NCI-H1092 (cell line): ENCODE measurements around the gene MAGI2.

Experiments used
- DNase-seq: peaks from one replicate; lab custom pipeline; 2025; lab: John Stamatoyannopoulos, UW

Gene MAGI2

GRCh38 chr7:78222001-78222751, 1231.3 kb downstream of the MAGI2 start:
- DNase-seq: no peak

- peak; percentile 48 for DNase-seq
Observed at GRCh38 chr7:78220754-78221153, 1232.7 kb downstream of the MAGI2 start.

DNA sequence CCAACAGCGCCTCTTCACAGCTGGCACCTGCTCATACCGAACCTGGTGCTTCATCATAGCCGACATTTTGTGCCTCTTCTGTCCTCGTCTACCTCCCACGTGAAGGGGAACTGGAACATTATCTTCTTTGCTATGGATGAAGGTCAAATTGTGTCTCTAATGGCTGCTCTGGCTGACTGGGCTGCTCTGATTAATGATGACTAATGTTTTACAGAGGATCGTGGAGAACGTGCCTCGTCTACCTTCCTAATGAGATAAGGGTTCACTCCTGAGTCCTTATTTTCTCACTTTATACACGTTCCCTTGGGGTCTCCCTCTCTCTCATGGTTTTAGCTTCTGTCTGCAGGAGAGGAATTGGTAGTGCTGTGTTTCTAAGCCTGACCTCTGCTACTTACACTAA, 1234.6 kb downstream of the MAGI2 start:
- no peak for DNase-seq

GRCh38 chr7:78218051-78218450, 1235.4 kb downstream of the MAGI2 start:
- no peak for DNase-seq

- DNase-seq: no peak
Observed at GRCh38 chr7:78215199-78215598, 1238.3 kb downstream of the MAGI2 start.

DNA sequence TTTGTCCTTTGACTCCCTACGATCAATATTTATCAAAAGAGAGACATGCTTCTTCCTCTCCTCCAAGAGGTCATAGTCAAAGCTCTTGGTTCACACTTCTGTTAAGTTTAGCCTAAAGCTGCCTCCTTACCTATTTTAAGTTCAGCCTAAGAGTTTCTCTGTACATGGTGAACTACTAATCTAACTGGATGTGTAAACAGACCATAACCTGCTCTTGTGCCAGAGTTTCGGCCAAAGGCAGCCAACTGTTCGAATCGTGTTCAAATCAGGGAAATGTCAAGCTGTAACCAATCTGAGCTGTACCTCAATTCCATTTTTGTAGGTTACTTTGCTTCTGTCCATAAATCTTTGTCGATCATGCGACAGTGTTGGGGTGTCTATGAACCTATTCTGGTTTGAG, 1240.1 kb downstream of the MAGI2 start:
- DNase-seq: no peak

DNA sequence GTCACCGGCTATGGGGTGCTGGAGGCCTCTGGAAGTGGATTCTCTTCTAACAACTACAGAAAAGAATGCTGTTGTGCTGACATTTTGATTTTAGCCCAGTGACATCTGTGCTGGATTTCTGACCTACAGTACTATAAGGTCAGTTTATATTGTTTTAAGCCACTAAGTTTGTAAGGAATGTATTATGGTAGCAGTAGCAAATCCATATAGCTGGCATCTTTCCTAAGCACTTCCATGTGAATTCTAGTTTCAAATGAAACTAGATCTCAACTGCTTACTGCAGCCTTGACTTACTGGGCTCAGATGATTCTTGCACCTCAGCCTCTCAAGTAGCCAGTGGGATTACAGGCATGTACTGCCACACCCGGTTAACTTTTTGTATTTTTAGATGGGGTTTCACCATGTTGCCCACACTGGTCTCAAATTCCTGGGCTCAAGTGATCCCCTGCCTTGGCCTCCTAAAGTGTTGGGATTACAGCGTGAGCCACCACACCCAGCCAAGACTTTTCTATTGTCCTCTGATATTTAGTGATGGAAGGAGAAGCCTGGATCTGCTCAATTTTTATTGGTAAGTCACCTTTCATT, 1240.9 kb downstream of the MAGI2 start:
- no peak for DNase-seq

DNA sequence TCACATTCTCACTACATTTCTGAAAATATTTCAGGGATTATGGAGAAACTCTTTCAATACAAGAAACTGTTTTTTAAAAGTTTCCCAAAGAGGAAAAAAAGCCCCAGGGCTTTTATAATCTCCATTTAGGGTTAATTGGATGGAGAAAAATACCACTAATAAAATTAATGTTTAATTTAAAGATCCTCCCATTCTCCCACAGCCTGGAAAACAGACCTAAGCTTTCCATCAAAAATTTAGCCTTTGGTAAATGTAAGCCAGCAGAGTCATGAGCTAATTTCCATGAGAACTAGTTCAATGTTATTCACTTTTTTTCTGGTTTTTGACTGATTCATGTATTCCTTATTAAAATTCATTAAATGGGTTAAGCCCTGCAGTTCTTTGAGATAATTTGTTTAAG, 1246.2 kb downstream of the MAGI2 start:
- no peak for DNase-seq

DNA sequence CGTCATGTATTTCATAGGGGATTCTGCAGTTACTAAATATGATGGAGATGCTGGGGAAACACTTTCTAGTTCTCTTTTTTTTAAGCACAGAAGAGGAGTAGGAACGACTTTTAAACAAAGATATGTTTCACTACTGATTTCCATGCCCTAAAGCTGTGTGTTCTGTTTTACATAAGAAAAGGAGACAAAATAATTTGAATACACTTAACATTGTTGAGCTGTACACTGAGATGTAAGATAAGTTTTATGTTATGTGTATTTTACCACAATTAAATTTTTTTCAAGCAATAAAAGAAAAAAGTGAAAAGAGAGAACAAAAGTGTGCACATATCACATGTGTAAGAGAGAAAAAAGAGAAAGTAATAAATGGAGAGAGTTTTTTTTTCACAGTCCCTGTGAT, 1246.7 kb downstream of the MAGI2 start:
- no peak for DNase-seq

GRCh38 chr7:78203042-78203720, 1250.3 kb downstream of the MAGI2 start:
- DNase-seq: no peak

- DNase-seq: no peak
Observed at GRCh38 chr7:78198756-78199155, 1254.7 kb downstream of the MAGI2 start.

- DNase-seq: no peak
Observed at GRCh38 chr7:78197447-78197846, 1256.0 kb downstream of the MAGI2 start.

GRCh38 chr7:78195281-78195680, 1258.2 kb downstream of the MAGI2 start:
- DNase-seq: no peak

DNA sequence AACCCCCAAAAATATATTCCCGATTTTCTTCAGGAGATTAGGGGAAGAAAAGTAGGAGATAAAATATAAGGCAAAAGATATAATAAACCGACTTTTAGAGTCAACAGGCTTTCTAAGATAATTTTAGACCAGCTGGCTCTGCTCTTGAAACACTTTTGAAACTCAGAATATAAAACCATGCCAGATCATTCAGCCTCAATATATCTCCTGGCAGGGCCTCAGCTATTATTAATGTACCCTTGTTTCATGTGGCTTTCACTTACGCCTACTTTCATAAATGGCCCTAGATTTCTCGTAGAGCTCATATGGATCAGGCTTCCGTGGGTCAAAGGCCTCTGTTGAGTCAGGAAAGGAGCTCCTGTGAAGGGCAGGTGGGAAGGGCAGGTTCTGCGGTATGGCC, 1258.9 kb downstream of the MAGI2 start:
- DNase-seq: no peak

DNA sequence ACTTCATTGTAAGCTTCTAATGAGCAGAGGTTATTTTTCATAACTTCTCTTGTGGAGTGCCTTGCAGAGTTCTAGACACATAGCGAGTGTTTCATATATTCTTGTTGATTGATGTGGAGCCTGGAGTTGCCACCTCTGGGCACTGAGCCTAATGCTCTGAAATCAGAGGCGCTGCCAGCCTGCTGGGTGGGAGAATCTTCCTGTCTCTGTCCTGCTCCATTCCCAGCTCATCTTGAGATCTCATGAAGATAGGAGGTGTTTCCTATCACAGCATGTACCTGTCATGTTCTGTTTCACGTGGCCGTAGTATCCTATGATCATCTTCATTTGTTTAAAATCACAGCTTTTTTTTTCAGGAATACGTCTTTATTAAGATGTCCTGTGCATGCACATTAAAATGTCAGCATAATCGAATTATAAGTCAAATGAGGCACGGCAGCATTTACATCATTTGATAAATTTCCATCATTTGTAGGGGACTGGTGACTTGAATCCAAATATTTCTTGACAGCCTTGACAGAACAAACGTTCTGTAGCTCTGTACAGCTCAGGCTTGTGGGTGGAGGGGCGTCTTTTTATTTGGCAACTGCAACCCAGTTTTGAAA, 1261.9 kb downstream of the MAGI2 start:
- no peak for DNase-seq

DNA sequence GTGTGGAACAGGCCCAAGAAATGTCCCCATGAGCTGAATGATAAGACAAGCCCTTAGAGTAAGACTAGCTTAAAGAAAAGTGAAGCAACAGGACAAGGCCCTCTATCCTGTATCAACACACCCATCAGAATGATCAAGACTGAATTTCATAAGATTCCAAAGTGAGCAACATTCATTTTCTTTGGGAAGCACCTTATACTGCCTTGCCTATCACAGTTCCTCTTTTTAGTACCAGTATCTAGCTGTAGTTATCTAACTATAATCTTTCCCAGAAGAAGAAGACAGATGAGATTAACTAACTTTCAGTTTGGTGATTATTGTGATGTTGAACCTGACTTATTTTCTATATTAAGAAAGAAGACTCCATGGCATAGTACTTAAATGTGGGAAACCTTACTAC, 1263.7 kb downstream of the MAGI2 start:
- no peak for DNase-seq

DNA sequence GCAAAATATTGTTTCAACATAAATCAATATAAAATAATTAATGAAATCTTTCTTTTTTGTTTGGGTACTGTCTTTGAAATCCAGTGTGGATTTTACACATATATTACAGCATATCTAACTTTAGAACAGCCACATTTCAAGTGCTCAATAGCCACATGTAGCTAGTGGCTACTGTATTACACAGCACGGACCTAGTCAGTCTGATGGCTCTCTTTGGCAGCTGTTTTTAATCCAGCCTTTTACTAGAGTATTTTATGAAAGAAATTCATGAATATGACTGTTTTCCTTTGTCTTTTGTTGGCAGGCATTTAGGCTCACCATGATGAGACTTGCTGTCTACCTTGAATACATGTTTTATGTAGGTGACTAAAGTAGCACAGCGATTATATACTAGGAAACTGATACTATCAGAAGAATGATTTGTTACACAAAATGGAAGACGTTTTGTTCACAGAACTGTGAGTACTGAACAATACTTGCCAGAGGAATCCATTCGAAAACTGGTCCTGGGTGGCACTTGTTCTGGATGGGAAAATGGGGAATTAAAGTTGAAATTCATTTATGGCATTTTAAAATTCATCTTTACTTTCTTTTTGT, 1268.2 kb downstream of the MAGI2 start:
- no peak for DNase-seq

DNA sequence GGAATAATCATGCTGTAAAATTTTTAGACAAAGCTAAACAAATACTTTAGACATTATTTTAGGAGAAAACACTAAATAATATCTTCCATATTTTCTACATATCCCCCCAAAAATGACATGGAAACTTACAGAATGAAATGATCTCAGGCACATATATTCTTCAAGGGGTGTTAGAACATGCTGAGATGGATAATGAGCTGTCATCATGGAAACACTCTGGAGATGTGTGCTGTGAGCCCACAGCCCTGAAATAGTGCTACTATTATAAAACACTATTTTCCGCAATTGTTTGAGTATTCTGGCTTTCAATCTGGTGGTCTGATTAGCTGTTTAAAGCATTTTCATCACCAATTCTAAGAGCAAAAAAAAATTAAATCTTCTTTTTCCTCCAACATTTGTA, 1269.2 kb downstream of the MAGI2 start:
- no peak for DNase-seq

DNA sequence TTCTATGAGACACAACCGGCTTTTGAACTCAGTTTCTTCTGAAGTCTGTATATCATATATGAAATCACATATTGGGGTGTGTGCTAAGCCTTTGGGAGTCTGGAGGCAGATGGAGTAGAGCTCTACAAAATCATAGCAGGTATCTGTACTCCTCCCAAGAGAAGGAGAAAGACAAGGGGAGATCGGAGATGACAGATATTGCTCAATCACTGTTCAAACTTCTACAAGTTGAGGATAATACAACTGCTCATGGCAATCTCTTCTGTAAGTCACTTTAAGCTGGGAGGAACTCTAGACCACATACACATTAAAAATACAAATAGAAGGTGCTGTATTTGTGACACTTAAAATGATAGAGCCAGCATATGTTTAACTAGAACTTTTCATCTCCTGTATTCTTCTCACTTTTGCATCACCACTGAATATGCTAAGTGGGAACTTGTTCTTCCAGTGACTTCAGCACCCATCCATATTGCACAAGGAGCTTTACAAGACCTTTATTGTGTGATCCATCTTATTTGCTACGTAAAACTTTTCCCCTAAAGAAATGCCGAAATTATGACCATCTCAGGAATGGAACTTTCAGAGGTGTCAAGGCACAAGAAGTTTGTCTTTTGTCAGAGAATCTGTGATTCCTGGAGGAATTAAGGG, 1273.5 kb downstream of the MAGI2 start:
- no peak for DNase-seq

DNA sequence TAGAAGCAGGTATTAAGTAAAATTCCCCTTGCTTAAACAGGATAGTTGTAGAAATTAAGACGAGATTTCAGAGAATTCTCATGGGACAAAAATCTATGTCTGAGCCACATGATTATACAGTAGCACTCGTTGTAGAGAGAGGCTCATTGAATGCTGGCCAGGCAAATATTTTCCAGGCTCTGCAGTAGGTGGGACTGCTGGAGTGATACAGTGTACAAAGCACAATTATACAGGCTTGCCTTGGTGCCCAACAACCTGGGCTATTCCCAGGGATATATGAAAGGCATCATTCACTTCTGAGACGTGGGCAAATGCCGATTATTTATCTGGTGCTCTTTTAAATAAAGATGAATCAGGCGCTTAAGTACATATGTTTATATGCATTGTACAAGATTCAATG, 1274.3 kb downstream of the MAGI2 start:
- DNase-seq: no peak

DNA sequence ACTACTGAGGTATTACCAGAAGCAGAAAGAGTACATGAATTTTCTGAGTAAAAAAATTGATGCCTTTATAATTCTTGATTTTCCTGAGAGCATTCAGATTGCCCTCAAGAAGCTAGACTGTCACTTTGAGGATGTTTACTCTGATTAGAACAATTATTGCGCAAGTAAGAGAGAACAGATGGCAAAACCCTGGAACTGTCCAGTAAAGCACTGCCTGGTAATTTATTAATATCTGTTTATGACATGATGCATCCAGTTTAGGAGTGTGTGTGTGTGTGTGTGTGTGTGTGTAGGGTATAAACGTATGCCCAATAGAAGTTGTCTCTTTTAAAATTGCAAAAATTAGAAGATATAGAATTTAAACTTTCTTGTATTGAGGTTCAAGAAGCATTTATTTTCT, 1275.1 kb downstream of the MAGI2 start:
- DNase-seq: no peak

- no peak for DNase-seq
Observed at GRCh38 chr7:78176171-78176570, 1277.3 kb downstream of the MAGI2 start.
